GM11168 (cell line): ENCODE measurements around the gene ESYT1.

Experiments
- in situ Hi-C: fragments of 300-500 bp; cut with MboI; formaldehyde crosslinking; loops from one replicate; pipeline ENCODE4 v1.12.0; 2022; ENCODE audit warnings: low sequenced_read_pairs; ENCODE audit not compliant: unreplicated experiment

Gene ESYT1

DNA sequence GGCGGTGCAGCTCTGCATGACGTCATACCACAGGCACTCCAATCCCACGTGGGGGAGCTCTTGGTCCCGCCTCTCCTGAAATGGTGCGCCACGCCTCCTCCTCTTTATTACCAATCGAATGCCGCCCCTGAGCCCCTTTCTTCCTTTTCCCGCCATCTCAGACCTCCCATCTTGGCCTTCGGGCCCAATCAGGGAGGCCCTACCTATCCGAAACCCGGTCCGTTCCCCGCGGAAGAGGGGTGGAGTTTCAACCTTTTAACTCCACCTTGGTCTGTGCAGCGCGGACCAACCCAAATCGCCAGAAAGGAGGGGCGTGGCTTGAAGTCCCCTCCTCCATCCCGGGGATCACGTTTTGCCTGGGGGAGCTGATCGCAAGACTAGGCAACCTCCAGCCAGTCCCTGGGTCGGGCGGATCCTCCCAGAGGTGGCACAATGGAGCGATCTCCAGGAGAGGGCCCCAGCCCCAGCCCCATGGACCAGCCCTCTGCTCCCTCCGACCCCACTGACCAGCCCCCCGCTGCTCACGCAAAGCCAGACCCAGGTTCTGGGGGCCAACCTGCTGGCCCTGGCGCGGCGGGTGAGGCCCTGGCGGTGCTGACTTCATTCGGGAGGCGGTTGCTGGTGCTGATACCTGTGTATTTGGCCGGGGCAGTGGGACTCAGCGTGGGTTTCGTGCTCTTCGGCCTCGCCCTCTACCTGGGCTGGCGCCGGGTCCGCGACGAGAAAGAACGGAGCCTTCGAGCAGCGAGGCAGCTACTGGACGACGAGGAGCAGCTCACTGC is at the start of gene ESYT1:
TSS of gene ESYT1 (plus strand) at position 380 of the 782 bp plus-strand sequence. CDS start at position 433, 53 bp downstream.
- in situ Hi-C loops = no loop called here

DNA sequence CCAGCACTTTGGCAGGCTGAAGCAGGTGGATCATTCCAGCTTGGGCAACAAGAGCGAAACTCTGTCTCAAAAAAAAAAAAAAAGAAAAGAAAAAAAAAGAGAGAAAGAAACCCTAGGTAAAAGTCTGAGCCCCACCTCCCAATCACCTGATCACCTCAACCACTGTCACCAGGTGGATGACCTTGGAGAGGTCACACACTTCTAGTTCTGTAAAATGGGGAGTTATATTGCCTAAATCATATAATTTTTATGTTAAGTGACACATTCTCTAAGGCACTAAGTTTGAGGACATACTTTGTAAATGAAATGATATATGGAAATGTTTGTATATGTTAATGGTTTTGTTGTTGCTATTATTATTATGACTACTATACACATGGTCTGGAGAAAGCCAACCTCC is 49.6 kb upstream of the ESYT1 start:
- in situ Hi-C loops = no loop called here

- in situ Hi-C loops = no loop called here
These were observed 48.9 kb upstream of the ESYT1 start for GRCh38 chr12:56078931-56079722.

GRCh38 chr12:56079723-56080555 is 48.1 kb upstream of the ESYT1 start, which contains the start of gene ERBB3:
Gene ERBB3, plus strand, starts transcription at chr12:56080165. Its CDS starts 136 bp downstream, at chr12:56080301.
- in situ Hi-C loops = no loop called here

GRCh38 chr12:56080556-56081138 is 47.4 kb upstream of the ESYT1 start:
- in situ Hi-C loops = no loop called here

DNA sequence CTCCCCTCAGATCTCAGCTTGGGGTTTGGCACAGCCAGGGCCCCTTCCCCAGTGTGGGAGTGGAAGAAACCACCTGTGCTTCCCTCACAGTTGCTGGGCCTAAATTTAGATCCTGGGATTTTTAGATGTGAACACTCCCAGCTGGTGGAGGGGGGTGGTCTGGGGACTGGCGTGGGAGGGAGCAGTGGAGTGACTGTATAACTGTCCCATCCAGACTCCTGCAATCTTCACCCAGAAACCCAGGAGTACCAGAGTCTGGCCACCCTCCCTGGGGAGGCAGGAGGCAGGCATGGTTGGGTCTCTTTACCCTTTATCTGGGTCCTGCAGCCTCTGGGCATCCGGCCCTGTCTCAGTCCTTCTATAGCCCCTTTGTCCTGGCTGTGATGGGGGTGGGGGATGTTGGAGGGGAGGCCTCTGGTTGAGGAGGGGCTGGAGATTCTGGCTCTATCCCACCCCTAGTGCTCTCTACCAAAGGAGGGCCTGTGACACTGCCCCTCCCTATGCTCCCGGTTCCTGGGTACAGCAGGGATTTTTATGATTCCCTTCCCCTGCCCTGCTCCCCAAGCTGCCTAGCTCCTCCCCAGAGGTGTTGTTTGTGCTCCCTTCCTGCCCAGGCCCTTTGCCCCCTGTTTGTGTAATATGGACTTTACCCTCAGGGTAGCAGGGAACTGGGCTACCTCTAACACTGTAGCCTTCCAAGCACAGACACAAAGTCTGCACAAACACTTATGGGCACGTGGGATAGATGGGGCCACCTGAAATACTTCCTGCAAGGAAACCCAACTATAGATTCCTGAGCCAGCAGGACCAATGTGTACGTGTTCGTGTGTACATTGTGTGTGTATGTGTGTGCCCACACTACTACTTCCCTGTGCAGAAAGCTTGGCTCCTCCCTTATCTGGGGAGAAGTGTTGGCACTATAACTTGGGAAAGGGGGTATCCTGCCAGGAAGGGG is 46.4 kb upstream of the ESYT1 start:
- in situ Hi-C loops = no loop called here

DNA sequence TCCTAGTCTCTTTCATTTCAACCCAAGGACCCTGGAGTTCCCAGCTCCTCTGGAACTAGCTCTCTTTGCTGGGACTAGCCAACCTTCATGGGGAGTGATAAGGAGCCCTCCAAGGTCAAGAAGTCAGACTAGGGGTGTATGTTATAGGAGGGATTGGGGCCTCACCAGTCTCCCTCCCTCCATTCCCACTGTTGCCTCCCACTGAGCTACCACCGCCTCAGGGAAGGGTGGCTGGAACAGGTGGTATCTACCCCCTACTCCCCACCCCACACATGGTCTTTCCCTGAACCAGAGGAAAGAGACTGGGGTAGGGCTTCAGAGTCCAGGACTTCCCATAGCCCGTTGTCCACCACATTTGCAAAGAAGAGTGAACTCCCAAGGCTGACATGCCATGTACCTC is 45.7 kb upstream of the ESYT1 start:
- in situ Hi-C loops = no loop called here

- in situ Hi-C loops = no loop called here
These were observed 45.1 kb upstream of the ESYT1 start for GRCh38 chr12:56082967-56083366.

GRCh38 chr12:56084958-56085543 is 43.0 kb upstream of the ESYT1 start:
- in situ Hi-C loops = no loop called here

- in situ Hi-C loops = no loop called here
These were observed 42.0 kb upstream of the ESYT1 start for GRCh38 chr12:56086096-56086495.

DNA sequence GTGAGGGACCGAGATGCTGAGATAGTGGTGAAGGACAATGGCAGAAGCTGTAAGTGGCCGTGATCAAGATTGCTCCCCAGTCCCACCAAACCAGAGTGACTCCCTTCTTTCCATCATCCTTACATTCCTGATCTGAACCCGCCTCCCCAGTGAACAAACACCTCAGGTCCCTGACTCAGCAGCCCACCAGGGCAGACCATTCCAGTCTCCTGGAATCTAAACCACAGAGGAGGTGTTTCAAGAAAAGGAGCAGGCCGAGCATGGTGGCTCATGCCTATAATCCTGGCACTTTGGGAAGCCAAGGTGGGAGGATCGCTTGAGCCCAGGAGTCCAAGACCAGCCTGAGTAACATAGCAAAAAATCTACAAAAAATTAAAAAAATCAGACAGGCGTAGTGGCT is 41.5 kb upstream of the ESYT1 start:
- in situ Hi-C loops = no loop called here

GRCh38 chr12:56087220-56087619 is 40.8 kb upstream of the ESYT1 start:
- in situ Hi-C loops = no loop called here

DNA sequence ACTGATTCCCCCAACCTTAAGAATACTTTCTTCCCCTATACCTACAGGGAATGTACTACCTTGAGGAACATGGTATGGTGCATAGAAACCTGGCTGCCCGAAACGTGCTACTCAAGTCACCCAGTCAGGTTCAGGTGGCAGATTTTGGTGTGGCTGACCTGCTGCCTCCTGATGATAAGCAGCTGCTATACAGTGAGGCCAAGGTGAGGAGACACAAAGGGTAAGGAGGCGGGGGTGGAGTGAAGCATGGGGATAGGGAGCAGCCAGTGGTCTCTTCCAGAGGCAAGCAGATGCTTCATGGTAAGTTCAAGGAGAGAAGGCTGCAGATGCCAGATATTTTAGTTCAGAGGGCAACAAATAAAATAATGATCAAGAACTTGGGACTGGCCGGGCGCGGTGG is 30.3 kb upstream of the ESYT1 start:
- in situ Hi-C loops = no loop called here

DNA sequence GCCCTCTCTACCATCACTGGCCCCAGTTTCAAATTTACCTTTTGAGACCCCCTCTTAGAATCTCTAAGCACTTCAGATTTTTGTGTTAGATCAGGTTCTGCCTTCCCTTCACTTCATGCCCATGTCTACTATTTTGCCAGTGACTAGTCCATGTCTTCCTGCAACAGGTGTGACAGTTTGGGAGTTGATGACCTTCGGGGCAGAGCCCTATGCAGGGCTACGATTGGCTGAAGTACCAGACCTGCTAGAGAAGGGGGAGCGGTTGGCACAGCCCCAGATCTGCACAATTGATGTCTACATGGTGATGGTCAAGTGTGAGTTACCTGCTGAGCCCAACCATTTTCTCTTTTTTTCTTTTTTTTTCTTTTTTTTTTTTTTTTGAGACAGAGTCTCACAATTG is 29.5 kb upstream of the ESYT1 start:
- in situ Hi-C loops = no loop called here

- in situ Hi-C loops = no loop called here
These were observed 28.3 kb upstream of the ESYT1 start for GRCh38 chr12:56099787-56100186.

DNA sequence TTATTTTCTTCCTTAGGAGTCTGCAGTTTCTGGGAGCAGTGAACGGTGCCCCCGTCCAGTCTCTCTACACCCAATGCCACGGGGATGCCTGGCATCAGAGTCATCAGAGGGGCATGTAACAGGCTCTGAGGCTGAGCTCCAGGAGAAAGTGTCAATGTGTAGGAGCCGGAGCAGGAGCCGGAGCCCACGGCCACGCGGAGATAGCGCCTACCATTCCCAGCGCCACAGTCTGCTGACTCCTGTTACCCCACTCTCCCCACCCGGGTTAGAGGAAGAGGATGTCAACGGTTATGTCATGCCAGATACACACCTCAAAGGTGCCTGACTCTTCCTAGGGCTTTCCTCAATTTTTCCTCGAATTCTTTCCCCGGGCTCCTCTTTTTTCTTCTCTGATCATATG is 27.0 kb upstream of the ESYT1 start:
- in situ Hi-C loops = no loop called here

GRCh38 chr12:56102683-56103065 is 25.4 kb upstream of the ESYT1 start:
- in situ Hi-C loops = no loop called here

GRCh38 chr12:56103066-56103711 is 24.9 kb upstream of the ESYT1 start:
- in situ Hi-C loops = no loop called here

- in situ Hi-C loops = no loop called here
These were observed 24.3 kb upstream of the ESYT1 start for GRCh38 chr12:56103823-56104108.
